Fibroblast of lung (primary cell): ENCODE measurements around the gene STXBP5.

Source experiments
- EZH2 ChIP-seq: IDR thresholded peaks from 2 replicates; pipeline ENCODE4 v1.5.1; 2012; ENCODE audit warnings: low read length, control low read depth, mild to moderate bottlenecking; ENCODE audit errors: missing control alignments
- TF ChIP-seq, protein P1 (sequence below), 2 donors: IDR thresholded peaks in 1 of 2; conservative IDR thresholded peaks in 1 of 2; 1 replicate in 1 of 2; 2 replicates in 1 of 2; pipeline ENCODE4 v1.5.1; 2011 to 2012; ENCODE audit warnings: low read length in 2 of 2, control low read depth in 1 of 2, inconsistent platforms in 1 of 2, low read depth in 1 of 2, mild to moderate bottlenecking in 1 of 2

DNA sequence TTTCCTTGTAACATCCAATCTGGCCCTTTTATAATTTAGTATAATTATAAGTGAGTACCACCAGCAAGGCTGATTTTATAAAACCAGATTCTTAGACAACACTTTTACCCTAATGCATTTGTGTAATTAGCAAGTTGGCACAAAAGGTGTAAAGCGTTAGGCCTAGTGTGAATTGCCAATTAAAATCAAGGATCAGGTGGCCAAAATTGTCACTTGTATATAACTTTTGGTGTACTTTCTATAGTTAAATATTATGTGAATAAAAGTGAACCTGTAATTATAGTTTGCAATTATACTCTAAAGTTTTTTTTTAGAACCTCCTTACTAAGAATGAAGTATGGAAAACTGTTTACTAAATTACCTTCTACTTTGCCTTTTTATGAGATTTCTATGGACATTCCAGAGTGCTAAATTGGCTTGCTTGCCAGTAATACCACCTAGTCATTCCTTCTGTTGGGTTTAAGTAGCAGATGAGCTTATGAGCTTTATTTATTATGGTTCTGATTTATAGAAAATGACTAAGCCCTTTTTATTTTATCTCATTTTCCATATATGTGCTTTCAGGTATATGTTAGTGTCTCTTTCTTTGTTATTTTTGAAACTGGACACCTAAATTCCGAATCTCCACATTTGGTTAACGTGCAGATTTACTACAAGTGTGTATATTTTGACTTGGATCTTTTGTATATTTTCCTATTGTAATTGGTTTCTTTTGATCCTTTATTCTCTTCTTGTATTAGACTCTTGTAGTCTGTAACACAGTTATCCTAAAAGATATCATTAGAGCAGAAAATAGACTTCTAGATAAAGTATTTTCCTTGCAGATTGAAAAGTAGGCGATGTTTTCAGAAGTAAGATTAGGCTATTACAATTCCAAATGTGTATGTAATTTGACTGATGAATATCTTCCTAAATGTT lies 3.9 kb downstream of the STXBP5 start:
- TF ChIP-seq, protein P1, sequence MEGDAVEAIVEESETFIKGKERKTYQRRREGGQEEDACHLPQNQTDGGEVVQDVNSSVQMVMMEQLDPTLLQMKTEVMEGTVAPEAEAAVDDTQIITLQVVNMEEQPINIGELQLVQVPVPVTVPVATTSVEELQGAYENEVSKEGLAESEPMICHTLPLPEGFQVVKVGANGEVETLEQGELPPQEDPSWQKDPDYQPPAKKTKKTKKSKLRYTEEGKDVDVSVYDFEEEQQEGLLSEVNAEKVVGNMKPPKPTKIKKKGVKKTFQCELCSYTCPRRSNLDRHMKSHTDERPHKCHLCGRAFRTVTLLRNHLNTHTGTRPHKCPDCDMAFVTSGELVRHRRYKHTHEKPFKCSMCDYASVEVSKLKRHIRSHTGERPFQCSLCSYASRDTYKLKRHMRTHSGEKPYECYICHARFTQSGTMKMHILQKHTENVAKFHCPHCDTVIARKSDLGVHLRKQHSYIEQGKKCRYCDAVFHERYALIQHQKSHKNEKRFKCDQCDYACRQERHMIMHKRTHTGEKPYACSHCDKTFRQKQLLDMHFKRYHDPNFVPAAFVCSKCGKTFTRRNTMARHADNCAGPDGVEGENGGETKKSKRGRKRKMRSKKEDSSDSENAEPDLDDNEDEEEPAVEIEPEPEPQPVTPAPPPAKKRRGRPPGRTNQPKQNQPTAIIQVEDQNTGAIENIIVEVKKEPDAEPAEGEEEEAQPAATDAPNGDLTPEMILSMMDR (conservative IDR thresholded peaks at IDR 0.05 in 1 of 2, IDR thresholded peaks at IDR 0.05 in 1 of 2; ENCODE audit: low read depth in 1 of 2, low read length in 2 of 2), result no peak
- no peak for TF ChIP-seq EZH2
